Putamen (tissue), 1 donor: ENCODE measurements around the gene IZUMO3.
"Not testable (repeated sequence)": the region's sequence is repeated elsewhere in the genome, so short reads cannot be mapped to it uniquely, and the experiment has no call there.

ENCODE experiments used
- DNase-seq: peaks from one replicate; pipeline ENCODE4 v3.0.0-alpha.2; 2016; ENCODE audit warnings: low spot score

IZUMO3 gene, protein sequence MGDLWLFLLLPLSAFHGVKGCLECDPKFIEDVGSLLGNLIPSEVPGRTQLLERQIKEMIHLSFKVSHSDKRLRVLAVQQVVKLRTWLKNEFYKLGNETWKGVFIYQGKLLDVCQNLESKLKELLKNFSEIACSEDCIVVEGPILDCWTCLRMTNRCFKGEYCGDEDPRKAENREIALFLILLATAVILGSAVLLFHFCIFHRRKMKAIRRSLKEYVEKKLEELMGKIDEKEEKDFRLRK

DNA sequence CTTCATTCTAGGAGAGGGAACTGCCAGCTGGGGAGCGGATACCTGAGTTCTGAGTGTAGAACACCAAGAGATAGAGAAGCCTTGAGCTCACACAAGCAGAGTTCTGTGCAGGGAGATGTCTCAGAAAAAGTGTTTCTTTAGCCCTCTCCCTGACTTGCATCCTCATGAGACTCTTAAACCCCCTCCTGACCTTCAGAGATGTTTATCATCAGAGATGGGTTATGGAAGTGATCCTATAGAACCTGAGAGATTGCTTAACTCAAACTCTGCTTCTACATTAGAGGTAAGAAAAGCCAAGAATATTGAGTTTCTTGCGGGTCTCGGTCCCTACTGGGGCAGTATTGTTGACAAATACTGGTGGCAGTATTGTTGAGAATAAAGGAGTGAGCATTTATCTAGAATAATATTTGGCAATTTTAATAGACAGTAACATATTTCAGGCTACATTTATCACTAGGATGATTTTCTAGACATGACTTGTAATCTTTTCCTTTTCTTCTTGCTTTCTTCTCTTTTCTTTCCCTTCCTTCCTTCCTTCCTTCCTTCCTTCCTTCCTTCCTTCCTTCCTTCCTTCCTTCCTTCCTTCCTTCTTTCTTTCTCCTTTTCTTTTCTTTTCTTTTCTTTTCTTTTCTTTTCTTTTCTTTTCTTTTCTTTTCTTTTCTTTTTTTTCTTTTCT, at the start of gene IZUMO3:
Gene IZUMO3 (minus strand): TSS at position 51 of the 676 bp plus-strand sequence. CDS start 248 bp downstream, outside the sequence.
- no peak for DNase-seq

DNA sequence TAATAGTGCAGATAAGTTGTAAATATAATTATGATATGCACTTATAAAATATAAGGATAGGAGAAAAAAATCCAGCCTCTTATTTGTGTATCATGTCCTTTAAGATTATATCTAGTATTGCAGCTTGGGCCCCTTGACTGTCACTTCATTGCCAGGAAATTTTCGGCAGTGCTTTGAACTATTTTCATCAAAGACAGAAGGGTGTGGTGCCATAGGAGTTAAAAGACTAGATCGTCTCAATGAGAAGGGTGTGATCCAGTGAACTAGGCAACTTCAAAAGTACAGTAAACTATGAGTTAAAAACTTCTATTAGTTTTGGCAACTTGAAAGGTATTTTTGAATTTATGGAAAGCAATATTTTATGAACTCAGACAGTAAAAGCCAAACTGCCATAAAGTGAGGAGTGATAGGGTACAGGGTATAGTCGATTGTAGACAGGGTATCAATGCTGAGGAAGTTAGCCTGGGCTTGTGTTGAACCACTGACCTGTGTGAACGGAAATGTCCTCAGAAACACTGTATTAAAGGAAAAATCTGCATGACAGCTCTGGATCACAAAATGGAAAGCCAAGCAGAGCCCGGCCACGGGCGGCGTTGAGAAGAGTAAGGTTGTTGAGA, 48.6 kb upstream of the IZUMO3 start:
- DNase-seq, result no peak

DNA sequence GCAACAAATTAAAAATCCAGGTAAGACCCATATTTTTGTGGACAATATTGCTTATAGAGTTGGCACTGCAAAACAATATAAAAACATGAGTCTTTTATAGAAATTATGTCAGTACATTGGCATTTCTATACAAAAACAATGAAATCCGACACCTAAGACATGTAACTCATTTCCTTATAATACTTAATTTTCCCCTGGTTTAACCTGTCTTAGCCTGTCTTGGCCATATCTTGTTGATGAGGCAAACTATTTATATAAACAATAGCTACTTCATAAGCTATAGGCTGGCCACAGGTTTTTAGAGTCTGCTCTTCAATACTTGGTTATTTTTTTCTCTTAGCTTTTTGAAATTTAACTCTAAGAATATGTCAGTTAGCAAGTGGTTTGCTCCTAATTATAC, 44.7 kb upstream of the IZUMO3 start:
- DNase-seq, result no peak

DNA sequence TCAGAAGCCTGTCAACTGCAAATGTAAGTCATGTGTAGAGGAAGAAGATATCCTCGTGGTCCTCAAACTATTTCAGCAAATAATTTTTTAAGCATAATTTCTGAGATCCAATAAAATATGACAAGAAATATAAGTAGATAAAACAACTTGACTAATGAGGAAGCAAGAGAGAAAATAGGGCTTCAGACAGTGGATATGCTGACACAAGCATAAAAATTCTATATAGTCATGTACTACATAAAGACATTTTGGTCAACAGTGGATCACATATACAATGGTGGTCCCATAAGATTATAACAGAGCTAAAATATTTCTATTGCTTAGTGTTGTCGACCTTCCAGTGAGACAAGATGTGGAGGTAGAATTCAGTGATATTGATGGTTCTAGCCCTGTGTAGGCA, 42.2 kb upstream of the IZUMO3 start:
- no peak for DNase-seq

DNA sequence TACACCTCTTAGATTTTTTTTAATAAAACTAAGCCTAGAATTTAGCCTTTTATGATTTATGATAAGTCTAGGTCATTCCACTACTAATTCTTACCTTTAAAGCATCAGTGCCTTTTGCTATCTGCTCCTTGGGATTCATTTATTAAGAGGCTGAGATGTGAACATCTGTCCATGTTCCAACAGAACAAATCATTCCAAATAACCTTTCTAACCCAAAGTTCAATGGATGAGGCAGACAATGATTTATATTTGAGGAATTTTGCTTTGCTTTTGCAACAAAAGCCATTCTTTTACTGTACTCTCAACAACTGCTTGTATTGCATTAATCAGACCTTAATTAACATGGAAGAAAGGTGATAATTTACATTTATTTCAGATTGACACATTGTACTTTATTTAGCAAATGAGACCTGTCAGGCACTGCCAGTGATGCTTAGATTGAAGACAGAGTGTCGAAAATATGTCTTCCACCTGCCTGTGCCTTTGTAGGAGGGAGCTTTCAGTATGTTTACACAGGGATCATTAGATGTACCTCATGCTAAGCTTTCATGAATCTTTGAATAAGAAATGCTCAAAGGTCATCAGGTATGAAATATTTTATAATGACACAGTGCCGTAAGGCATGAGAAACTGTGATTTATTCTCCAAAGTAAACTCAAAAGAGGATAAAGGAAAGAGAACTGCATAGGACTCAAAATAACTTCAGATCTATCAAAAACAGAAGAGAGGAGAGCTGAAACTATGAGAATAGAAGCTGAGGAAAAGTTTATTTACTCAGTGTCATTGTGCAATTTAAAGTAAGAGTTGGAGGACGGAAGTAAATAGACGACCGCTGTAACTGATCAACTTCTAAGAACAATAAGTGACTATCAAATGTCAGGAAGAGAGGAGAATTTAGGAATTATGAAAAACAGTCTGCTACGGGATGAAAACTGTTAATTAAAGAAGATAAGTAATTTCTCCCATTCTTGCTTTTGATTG, 36.7 kb upstream of the IZUMO3 start:
- no peak for DNase-seq

DNA sequence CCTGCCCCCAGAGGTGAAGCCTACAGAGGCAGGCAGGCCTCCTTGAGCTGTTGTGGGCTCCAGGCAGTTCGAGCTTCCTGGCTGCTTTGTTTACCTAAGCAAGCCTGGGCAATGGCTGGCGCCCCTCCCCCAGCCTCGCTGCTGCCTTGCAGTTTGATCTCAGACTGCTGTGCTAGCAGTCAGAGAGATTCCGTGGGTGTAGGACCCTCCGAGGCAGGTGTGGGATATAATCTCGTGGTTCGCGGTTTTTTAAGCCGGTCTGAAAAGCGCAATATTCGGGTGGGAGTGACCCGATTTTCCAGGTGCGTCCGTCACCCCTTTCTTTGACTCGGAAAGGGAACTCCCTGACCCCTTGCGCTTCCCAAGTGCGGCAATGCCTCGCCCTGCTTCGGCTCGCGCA, 34.3 kb upstream of the IZUMO3 start:
- DNase-seq, result not testable (repeated sequence)

DNA sequence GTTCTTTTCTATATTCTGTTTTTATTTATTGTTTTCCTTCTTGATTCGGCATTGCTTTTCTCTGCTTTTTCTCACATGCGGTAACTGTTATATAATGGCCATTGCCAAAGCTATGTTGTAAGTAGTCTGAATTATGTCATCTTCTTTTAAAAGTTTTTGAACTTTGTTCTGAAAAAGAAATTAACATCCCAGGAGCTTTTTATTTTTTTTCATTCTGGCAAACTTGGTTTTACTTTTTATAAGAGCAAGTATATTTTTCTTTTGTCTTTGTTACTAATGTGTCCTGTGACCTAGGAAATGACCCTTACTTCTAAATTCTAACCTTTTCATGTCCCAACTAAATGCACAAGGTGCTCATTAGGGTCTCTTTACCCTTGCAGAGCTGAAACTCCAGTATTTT, 26.7 kb upstream of the IZUMO3 start:
- no peak for DNase-seq

DNA sequence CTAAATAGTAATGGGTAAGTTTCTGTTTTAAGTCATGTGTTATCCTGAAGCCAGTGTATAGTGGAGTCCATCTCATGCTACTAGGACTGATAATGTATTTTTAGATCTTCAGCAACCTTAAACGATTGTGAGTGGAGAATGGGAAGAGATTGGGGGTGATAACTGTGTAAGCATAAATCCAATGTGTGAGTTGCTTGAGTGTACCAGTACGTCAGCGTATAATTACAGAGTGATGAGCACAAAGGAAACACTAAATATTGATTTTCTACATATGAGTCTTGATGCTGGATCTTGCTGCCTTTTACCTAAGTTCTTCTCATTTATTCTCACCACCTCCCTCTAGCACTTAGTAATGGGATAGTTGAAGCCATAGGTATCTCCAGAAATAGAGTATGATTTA, 16.3 kb upstream of the IZUMO3 start:
- DNase-seq, result no peak

DNA sequence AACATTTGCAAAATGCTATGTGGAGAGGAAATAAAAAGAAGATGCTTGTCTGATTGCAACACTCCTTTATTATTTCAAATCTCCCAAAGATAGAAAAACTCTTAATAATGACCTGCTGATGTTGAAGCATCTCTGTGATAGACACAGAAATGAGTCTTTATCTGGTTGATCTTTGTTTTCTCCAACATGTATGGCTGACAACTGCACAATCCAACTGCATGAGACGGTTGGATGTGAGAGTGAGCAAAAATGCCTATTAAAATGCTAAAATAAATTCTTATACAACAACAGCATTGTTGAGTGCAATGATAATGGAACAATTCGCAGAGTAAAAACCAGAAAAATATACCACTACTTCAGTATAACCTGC, 7.5 kb upstream of the IZUMO3 start:
- DNase-seq, result no peak

DNA sequence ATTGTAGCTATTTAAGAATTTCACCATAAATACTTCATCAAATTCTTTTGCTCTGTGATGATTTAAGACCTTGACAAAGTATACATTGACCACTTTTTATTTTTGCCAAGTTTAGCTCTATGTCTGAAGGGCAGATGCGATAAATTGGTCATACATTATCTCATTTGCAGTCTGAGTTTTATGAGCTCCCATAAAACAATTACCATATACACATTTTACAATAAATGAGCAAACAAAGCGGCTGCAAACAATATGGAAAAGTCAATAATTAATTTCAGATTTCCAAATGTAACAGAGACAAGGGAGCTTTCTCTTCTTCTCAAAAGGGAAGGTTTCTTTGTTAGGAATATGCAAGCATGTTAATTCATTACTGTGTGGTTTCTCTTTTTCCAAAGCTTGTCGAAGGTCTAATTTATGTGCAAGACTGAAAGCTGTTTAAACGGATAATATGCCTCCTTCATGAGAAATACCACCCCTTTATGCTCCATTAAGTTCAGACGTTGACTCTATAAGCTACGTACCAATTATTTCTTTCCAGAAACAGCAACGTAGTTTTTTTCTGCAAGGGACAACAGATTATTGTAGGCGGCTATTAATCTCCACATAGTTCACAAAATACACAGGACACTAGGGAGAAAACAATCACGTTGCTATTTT, 7.0 kb upstream of the IZUMO3 start:
- no peak for DNase-seq

DNA sequence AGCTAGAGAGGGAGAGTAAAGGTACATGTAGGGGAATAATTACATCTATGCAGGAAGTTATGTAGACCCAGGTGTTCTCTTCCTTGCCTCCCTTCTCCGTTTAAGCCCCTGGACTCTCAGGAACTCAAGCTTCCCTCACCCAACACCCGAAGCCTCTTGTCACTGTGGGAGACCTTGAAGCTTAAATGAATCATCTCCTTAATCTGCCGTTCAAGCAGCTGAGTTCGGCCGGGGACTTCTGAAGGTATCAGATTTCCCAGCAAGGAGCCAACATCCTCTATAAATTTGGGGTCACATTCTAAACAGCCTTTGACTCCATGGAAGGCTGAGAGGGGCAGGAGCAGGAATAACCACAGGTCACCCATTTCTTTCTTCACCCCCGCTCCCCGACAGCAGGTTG, 412 bp downstream of the IZUMO3 start:
- DNase-seq, result no peak

DNA sequence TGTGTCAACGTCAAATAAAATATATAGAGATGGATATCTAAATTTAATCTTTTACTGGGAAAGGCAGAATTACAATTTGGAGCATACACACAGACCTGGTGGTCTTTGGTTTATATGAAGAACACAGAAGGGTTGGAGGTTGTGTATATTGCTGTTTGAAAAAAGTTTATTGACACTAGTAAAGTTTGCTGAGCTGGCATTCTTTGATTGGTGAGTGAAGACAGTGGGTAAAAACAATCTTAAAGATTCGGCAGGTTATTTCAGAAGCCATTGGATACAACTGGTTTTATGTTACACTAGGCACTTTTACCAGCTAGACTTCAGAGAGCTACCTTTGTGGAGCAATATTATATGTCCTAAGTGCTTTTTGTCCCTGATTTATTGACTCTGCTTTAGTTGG, 27.2 kb downstream of the IZUMO3 start:
- DNase-seq, result no peak

DNA sequence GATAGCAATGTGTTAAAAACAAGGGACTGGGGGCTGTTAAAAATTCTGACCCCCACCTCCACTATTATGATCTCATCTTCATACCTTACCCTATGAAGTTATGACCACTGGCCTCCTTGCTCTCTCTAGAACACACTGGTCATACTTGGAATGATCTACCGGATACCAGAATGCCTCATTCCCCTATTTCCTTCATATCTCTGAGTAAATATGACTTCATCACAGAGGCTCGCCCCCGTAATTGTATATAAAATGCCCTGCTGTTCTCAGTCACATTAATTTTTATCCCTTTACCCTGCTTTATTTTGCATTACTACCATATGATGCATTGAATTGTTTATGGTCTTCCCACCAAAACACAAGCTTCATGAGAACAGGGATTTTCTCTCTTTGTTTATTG, 29.2 kb downstream of the IZUMO3 start:
- DNase-seq, result no peak

DNA sequence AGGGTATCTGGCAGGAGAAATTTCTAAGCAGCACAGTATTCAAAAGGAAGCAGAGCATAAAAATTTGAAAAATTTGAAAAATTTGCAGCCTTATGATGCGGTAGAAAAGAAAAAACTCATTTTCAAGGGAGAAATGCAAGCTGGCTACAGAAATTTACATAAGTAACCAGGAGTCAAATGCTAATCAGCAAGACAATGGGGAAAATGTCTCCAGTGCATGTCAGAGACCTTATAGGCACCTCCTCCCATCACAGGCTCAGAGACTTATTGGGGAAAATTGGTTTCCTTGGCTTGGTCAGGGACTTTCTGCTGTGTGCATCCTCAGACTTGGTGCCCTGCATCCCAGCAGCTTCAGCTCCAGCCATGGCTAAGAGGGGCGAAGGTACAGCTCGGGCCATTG, 35.8 kb downstream of the IZUMO3 start:
- DNase-seq, result no peak

DNA sequence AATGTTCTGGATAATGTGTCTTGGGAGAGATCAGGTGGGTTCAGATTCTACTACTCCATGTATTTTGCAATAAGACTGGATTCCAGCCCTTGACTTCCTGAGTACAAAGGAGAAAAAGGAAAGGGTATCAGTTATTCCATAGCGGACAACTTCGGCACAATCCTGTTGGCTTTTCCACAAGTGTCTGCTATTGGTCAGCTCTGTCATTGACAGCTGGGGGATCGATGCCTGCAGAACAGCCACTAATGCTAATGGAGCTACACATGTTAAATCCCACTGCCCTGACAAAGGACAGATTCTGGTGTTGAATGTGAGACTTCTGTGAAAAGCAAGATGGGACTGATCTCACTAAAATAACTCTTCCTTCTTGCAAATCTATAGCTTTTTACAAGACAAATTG, 41.2 kb downstream of the IZUMO3 start:
- DNase-seq, result no peak

DNA sequence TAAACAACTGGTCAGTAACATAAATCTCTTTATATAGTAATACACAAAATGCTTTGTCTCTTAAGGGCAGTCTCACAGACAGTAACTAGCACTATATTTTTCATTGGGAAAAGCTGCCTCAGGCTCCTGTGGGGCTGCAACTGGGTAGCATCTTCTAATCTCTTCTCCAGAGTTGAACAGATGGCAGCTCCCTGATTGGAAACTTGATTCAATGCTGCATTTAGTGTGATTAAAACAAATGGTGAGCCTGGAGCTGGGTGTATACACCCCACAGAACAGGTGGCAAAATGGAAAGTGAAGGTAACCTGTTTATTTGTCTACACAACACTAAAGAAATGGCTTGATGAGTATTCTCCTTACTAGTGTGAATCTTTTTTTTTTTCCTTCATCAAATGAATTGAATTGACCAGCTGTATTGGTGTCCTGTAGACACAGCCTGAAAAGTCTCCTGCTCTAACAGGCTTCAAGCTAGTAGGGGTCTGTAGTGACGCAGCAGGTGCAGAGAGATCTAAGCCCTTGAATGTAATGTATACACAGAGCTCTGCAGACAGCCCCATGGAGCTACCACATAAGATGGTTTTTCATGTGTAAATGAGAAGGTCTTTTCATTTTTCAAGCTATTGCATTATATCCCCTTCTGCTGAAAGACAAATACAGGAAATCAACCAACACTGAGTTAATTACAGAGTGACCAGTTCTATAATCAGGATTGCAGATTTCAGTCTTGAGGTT, 43.3 kb downstream of the IZUMO3 start:
- DNase-seq, result no peak

DNA sequence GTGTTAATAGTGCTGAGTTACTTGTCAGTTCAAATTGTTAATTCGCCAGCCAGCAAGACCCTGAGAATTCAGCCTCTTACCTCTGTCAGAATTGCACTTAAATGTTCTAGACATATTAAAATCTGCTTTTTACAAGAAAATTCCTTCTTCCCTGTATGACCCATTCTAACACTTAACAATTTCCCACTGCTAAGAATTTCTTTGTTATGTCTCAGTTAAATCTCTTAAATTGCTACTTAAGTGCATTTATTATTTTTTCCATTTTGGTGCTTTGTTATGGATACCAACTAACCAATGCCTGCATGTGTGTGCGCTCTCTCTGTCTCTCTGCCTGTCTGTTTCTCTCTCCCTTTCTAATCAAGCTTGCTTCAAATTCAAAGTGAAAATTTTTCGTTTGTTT, 44.9 kb downstream of the IZUMO3 start:
- no peak for DNase-seq

DNA sequence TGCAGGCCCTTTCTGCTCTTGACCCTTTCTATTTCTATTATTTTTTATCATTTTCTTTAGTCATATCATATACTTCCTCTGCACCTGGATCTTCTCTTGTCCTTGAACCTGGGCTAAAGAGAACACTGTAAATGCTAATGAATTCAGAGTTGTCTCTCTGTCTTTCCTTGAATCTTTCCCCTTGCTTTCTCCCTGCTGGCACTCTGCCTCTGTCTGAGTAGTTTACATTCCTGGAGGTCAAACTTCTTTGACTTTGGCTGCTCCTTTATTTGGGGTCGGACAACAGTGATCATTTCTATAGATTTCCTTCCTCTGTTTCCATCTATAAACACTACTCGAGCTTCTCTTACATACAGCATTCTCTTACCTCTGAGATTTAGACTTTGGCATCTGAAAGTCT, 47.1 kb downstream of the IZUMO3 start:
- no peak for DNase-seq

DNA sequence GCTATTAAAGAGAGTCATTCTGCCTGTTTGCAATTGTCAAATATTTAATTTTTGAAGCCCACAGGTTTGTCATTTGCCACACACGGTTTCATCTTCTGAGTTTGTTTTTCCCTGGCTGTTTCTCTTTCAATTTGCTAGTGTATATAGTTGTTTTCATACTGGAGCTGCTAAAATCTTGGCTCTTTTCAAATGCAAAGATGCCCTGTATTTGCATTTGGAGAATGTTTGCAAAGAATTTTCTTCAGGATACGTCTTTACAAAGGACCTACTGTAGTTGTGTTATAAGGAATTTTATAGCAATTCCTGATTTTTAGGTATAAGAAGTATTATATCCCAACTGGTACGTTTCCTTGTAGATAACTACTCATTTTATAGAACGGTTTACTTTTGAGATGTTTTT, 48.0 kb downstream of the IZUMO3 start:
- DNase-seq, result no peak
